OCI-LY1 (cell line): ENCODE measurements around the gene GAS6.

ENCODE experiments used
- H2AFZ ChIP-seq: fragments of 200-600 bp; sonication (generic), shearing (Covaris generic); 2 replicates; pipeline ENCODE4 v1.6.0; 2014; ENCODE audit warnings: antibody characterized with exemption, mild to moderate bottlenecking, low read length
- H3F3A ChIP-seq: fragments of 200-600 bp; sonication (generic), shearing (Covaris generic); 2 replicates; pipeline ENCODE4 v1.6.0; 2014; ENCODE audit warnings: mild to moderate bottlenecking, antibody characterized with exemption, low read length, moderate library complexity; ENCODE audit not compliant: insufficient read depth
- H3K27ac ChIP-seq: fragments of 200-600 bp; sonication (generic); 2 replicates; pipeline ENCODE4 v1.5.1; 2014; ENCODE audit warnings: low read length, mixed run types, mild to moderate bottlenecking, low read depth; ENCODE audit not compliant: poor library complexity, severe bottlenecking
- H3K27me3 ChIP-seq: fragments of 200-600 bp; sonication (generic); 2 replicates; pipeline ENCODE4 v1.6.0; 2014; ENCODE audit warnings: antibody characterized with exemption, mild to moderate bottlenecking, low read length, moderate library complexity; ENCODE audit not compliant: insufficient read depth
- H3K36me3 ChIP-seq: fragments of 200-600 bp; sonication (generic); 2 replicates; pipeline ENCODE4 v1.6.1; 2014; ENCODE audit warnings: mild to moderate bottlenecking, antibody characterized with exemption, low read length, moderate library complexity, mixed read lengths; ENCODE audit not compliant: insufficient read depth
- H3K4me1 ChIP-seq: fragments of 200-600 bp; sonication (generic); 2 replicates; pipeline ENCODE4 v1.5.1; 2014; ENCODE audit warnings: mild to moderate bottlenecking, low read length, moderate library complexity; ENCODE audit not compliant: insufficient read depth, severe bottlenecking
- H3K4me2 ChIP-seq: fragments of 200-600 bp; sonication (generic), shearing (Covaris generic); 2 replicates; pipeline ENCODE4 v1.6.1; 2014; ENCODE audit warnings: low read length
- H3K4me3 ChIP-seq: fragments of 200-600 bp; sonication (generic); 2 replicates; pipeline ENCODE4 v1.5.1; 2014; ENCODE audit warnings: low read length, low read depth, mild to moderate bottlenecking, mixed read lengths; ENCODE audit not compliant: poor library complexity, severe bottlenecking
- H3K79me2 ChIP-seq: fragments of 200-600 bp; shearing (Covaris generic); 2 replicates; pipeline ENCODE4 v1.6.1; 2016; ENCODE audit warnings: mixed run types, low read length, mixed read lengths; ENCODE audit not compliant: insufficient read depth
- H3K9ac ChIP-seq: fragments of 200-600 bp; sonication (generic), shearing (Covaris generic); 2 replicates; pipeline ENCODE4 v1.6.1; 2014; ENCODE audit warnings: mild to moderate bottlenecking, low read length, mixed read lengths
- H3K9me2 ChIP-seq: fragments of 200-600 bp; sonication (generic), shearing (Covaris generic); 2 replicates; pipeline ENCODE4 v1.6.1; 2014; ENCODE audit warnings: low read depth, mild to moderate bottlenecking, low read length, mixed read lengths
- H3K9me3 ChIP-seq: fragments of 200-600 bp; shearing (Covaris generic); 2 replicates; pipeline ENCODE4 v1.6.1; 2014; ENCODE audit warnings: low read length, mixed read lengths
- H4K20me1 ChIP-seq: fragments of 200-600 bp; sonication (generic), shearing (Covaris generic); 2 replicates; pipeline ENCODE4 v1.6.0; 2016; ENCODE audit warnings: mild to moderate bottlenecking, low read length; ENCODE audit not compliant: insufficient read depth
- CTCF ChIP-seq: fragments of 200-600 bp; sonication (generic), shearing (Covaris generic); IDR thresholded peaks from 2 replicates; pipeline ENCODE4 v1.5.1; 2017; ENCODE audit warnings: mild to moderate bottlenecking, antibody characterized with exemption, low read length, moderate library complexity, mixed read lengths
- EZH2 ChIP-seq: fragments of 200-600 bp; sonication (generic), shearing (Covaris generic); IDR thresholded peaks from 2 replicates; pipeline ENCODE4 v1.8.0; 2017; ENCODE audit warnings: borderline replicate concordance, mixed run types, mild to moderate bottlenecking, antibody characterized with exemption, low read length, moderate library complexity, mixed read lengths

GAS6 gene

GRCh38 chr13:113907635-113908617, 44.0 kb upstream of the GAS6 start:
- H3K4me3 ChIP-seq: no peak overlapping the region
- H4K20me1 ChIP-seq: no peaks in the 10 kb centered on the region
- no peaks in the 10 kb centered on the region for H3K4me1 ChIP-seq
- no peaks in the 10 kb centered on the region for H3K79me2 ChIP-seq
- TF ChIP-seq CTCF (no peak), EZH2 (no peak)
- no peak overlapping the region for H3K9ac ChIP-seq
- no peaks in the 10 kb centered on the region for H3K36me3 ChIP-seq
- H3K9me2 ChIP-seq: no peaks in the 10 kb centered on the region
- H2AFZ ChIP-seq: no peak overlapping the region
- no peaks in the 10 kb centered on the region for H3F3A ChIP-seq
- H3K9me3 ChIP-seq: no peaks in the 10 kb centered on the region
- no peaks in the 10 kb centered on the region; the same call in 1 of the 2 replicates for H3K27me3 ChIP-seq
- H3K4me2 ChIP-seq: no peak overlapping the region
- H3K27ac ChIP-seq: no peak overlapping the region

- Histone ChIP-seq H3K36me3 (no peaks in the 10 kb centered on the region), H3K27me3 (no peaks in the 10 kb centered on the region), H3K79me2 (no peaks in the 10 kb centered on the region), H3K4me2 (no peak overlapping the region), H3K9ac (no peak overlapping the region), H3K9me3 (no peaks in the 10 kb centered on the region), H3F3A (no peaks in the 10 kb centered on the region), H2AFZ (no peak overlapping the region), H3K9me2 (no peaks in the 10 kb centered on the region), H3K4me1 (no peaks in the 10 kb centered on the region), H3K27ac (no peak overlapping the region), H3K4me3 (no peak overlapping the region), H4K20me1 (no peaks in the 10 kb centered on the region)
- TF ChIP-seq CTCF (no peak), EZH2 (no peak)
These were observed 42.7 kb upstream of the GAS6 start for GRCh38 chr13:113906571-113906970.

- Histone ChIP-seq H3K27me3 (no peaks in the 10 kb centered on the region), H3K9me2 (no peaks in the 10 kb centered on the region), H3K36me3 (no peaks in the 10 kb centered on the region), H2AFZ (no peak overlapping the region), H3K9ac (no peak overlapping the region), H3K27ac (no peak overlapping the region), H3K4me3 (no peak overlapping the region), H3K9me3 (no peaks in the 10 kb centered on the region), H3K4me2 (no peak overlapping the region), H3F3A (no peaks in the 10 kb centered on the region), H3K79me2 (no peaks in the 10 kb centered on the region), H3K4me1 (no peaks in the 10 kb centered on the region), H4K20me1 (no peaks in the 10 kb centered on the region)
- TF ChIP-seq EZH2: no peak
- no peak for TF ChIP-seq CTCF
These were observed 42.1 kb upstream of the GAS6 start for GRCh38 chr13:113905942-113906341.
